WTC11 (cell line): ENCODE data around the gene HCST. TPM values are rescaled to one million over a fixed set of nuclear protein-coding genes. Genes with fewer than 3 reads are reported as not detected.

Experiments
- ATAC-seq: fragments of 200-7000 bp; cut with Tn5 transposase; 2 replicates; pipeline ENCODE4 v1.10.0; 2021; ENCODE audit warnings: mild to moderate bottlenecking, moderate library complexity
- CTCF ChIA-PET: fragments of 300-600 bp; sonication (Branson Sonifier 250); formaldehyde crosslinking; loops from one replicate; lab custom pipeline; 2021; ENCODE audit warnings: antibody characterized with exemption; lab: Charles Lee
- POLR2A ChIA-PET: fragments of 350-600 bp; sonication (Branson Sonifier 250); formaldehyde crosslinking; loops from one replicate; lab custom pipeline; 2021; ENCODE audit warnings: antibody characterized with exemption; lab: Charles Lee
- DNase-seq: peaks from one replicate; pipeline ENCODE4 v3.0.0; 2021; ENCODE audit warnings: low spot score
- H3K27ac Mint-ChIP-seq: 2 replicates; pipeline ENCODE4 v1.8.0; 2021; ENCODE audit warnings: mixed read lengths
- H3K27me3 Mint-ChIP-seq: 2 replicates; pipeline ENCODE4 v1.8.0; 2021; ENCODE audit warnings: low read depth, mild to moderate bottlenecking, moderate library complexity, mixed read lengths
- H3K36me3 Mint-ChIP-seq: 2 replicates; pipeline ENCODE4 v1.8.0; 2021; ENCODE audit warnings: mixed read lengths
- H3K4me1 Mint-ChIP-seq: 2 replicates; pipeline ENCODE4 v1.8.0; 2022; ENCODE audit warnings: mixed read lengths
- H3K4me3 Mint-ChIP-seq: 2 replicates; pipeline ENCODE4 v1.8.0; 2021; ENCODE audit warnings: mild to moderate bottlenecking, moderate library complexity, mixed read lengths
- H3K9me3 Mint-ChIP-seq: 2 replicates; pipeline ENCODE4 v1.8.0; 2021; ENCODE audit warnings: mixed read lengths
- CDX4 ChIP-seq: fragments of 250-450 bp; sonication (Bioruptor Pico); IDR thresholded peaks from 2 replicates; pipeline ENCODE4 v1.9.0; 2021; ENCODE audit warnings: moderate library complexity, mild to moderate bottlenecking, inconsistent platforms, borderline replicate concordance
- CTCF ChIP-seq: fragments of 200-600 bp; IDR thresholded peaks from 2 replicates; pipeline ENCODE4 v1.8.0; 2022; ENCODE audit warnings: antibody characterized with exemption
- EMX1 ChIP-seq: fragments of 250-450 bp; sonication (Bioruptor Pico); IDR thresholded peaks from 2 replicates; pipeline ENCODE4 v1.8.0; 2021; ENCODE audit warnings: mild to moderate bottlenecking
- ESRRA ChIP-seq: sonication (generic); formaldehyde crosslinking; IDR thresholded peaks from 2 replicates; pipeline ENCODE4 v1.8.1; 2022; ENCODE audit warnings: mild to moderate bottlenecking, missing genetic modification reagents, borderline replicate concordance
- GTF2I ChIP-seq: fragments of 250-450 bp; sonication (Bioruptor Pico); conservative IDR thresholded peaks from 2 replicates; pipeline ENCODE4 v1.4.0; 2021; ENCODE audit warnings: mild to moderate bottlenecking
- HMGA2 ChIP-seq: fragments of 250-450 bp; sonication (Bioruptor Pico); IDR thresholded peaks from 2 replicates; pipeline ENCODE4 v1.4.0; 2021; ENCODE audit warnings: mild to moderate bottlenecking, moderate library complexity
- KAT7 ChIP-seq: sonication (generic); formaldehyde crosslinking; IDR thresholded peaks from 2 replicates; pipeline ENCODE4 v1.8.1; 2023; ENCODE audit warnings: missing genetic modification reagents, mild to moderate bottlenecking, borderline replicate concordance
- SMAD3 ChIP-seq: sonication (generic); formaldehyde crosslinking; IDR thresholded peaks from 2 replicates; pipeline ENCODE4 v1.8.0; 2022; ENCODE audit warnings: missing genetic modification reagents, mild to moderate bottlenecking, borderline replicate concordance
- SP1 ChIP-seq: sonication (generic); formaldehyde crosslinking; conservative IDR thresholded peaks from 2 replicates; pipeline ENCODE4 v1.8.1; 2022; ENCODE audit warnings: missing genetic modification reagents
- USF2 ChIP-seq: sonication (generic); formaldehyde crosslinking; IDR thresholded peaks from 2 replicates; pipeline ENCODE4 v1.8.1; 2023; ENCODE audit warnings: mild to moderate bottlenecking, missing genetic modification reagents, moderate library complexity
- ZNF121 ChIP-seq: sonication (generic); formaldehyde crosslinking; IDR thresholded peaks from 2 replicates; pipeline ENCODE4 v1.8.0; 2023; ENCODE audit warnings: missing genetic modification reagents
- ZNF263 ChIP-seq: sonication (generic); formaldehyde crosslinking; IDR thresholded peaks from 2 replicates; pipeline ENCODE4 v1.8.1; 2022; ENCODE audit warnings: low read depth, mild to moderate bottlenecking, moderate library complexity, missing genetic modification reagents
- total RNA-seq: library from RNA; stranded (reverse); gene quantifications from 3 replicates; pipeline ENCODE4 v1.2.3, GENCODE V29; 2021
- TF ChIP-seq, protein P1 (sequence below): sonication (generic); formaldehyde crosslinking; conservative IDR thresholded peaks from 2 replicates; pipeline ENCODE4 v1.8.1; 2022; ENCODE audit warnings: mild to moderate bottlenecking, missing genetic modification reagents
- TF ChIP-seq, protein P2 (sequence below): sonication (generic); formaldehyde crosslinking; IDR thresholded peaks from 2 replicates; pipeline ENCODE4 v1.8.1; 2022; ENCODE audit warnings: mild to moderate bottlenecking, moderate library complexity, missing genetic modification reagents
- TF ChIP-seq, protein P3 (sequence below): fragments of 250-450 bp; sonication (Bioruptor Pico); IDR thresholded peaks from 2 replicates; pipeline ENCODE4 v2.1.2; 2022; ENCODE audit warnings: mild to moderate bottlenecking, moderate library complexity
- TF ChIP-seq, protein P4 (sequence below): sonication (generic); formaldehyde crosslinking; IDR thresholded peaks from 2 replicates; pipeline ENCODE4 v1.8.0; 2022; ENCODE audit warnings: mild to moderate bottlenecking, missing genetic modification reagents
- TF ChIP-seq, protein P5 (sequence below): sonication (generic); formaldehyde crosslinking; IDR thresholded peaks from 2 replicates; pipeline ENCODE4 v1.8.1; 2023; ENCODE audit warnings: mild to moderate bottlenecking, missing genetic modification reagents
- TF ChIP-seq, protein P6 (sequence below): sonication (generic); formaldehyde crosslinking; IDR thresholded peaks from 2 replicates; pipeline ENCODE4 v1.8.0; 2023; ENCODE audit warnings: mild to moderate bottlenecking, missing genetic modification reagents
- TF ChIP-seq, protein P7 (sequence below): sonication (generic); formaldehyde crosslinking; IDR thresholded peaks from 2 replicates; pipeline ENCODE4 v1.8.0; 2022; ENCODE audit warnings: mild to moderate bottlenecking, missing genetic modification reagents

HCST gene
- total RNA-seq, 1 experiment from 2014 or later, result 1.9 TPM

- ChIA-PET CTCF (interaction anchor here (0.7 kb wide), 1 partner anchor 33 kb away, joined by 3 read pairs; no protein-coding TSS in a partner anchor), POLR2A (interaction anchor here (0.7 kb wide), 2 partner anchors 245 to 926 kb away, joined by 3 to 5 read pairs; no protein-coding TSS in a partner anchor)
- no peak for ATAC-seq
- Mint-ChIP-seq H3K27me3 (peaks cover 16% of the 10 kb centered on the region), H3K36me3 (peaks cover 26% of the 10 kb centered on the region), H3K27ac (no peak overlapping the region), H3K4me3 (peak overlapping the region; percentile 93), H3K9me3 (no peaks in the 10 kb centered on the region), H3K4me1 (peaks cover 16% of the 10 kb centered on the region)
- no peak for DNase-seq
- TF ChIP-seq CTCF, result no peak
- TF ChIP-seq, protein P1, sequence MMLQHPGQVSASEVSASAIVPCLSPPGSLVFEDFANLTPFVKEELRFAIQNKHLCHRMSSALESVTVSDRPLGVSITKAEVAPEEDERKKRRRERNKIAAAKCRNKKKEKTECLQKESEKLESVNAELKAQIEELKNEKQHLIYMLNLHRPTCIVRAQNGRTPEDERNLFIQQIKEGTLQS, result no peak
- TF ChIP-seq GTF2I, result no peak
- TF ChIP-seq ESRRA, result no peak
- no peak for TF ChIP-seq ZNF121 (CRISPR knock-in tag)
- TF ChIP-seq SMAD3 (CRISPR knock-in tag), result no peak
- TF ChIP-seq CDX4 (CRISPR knock-in tag), result no peak
- TF ChIP-seq ZNF263 (CRISPR knock-in tag), result no peak
- TF ChIP-seq, protein P2, sequence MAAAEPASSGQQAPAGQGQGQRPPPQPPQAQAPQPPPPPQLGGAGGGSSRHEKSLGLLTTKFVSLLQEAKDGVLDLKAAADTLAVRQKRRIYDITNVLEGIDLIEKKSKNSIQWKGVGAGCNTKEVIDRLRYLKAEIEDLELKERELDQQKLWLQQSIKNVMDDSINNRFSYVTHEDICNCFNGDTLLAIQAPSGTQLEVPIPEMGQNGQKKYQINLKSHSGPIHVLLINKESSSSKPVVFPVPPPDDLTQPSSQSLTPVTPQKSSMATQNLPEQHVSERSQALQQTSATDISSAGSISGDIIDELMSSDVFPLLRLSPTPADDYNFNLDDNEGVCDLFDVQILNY, result no peak
- TF ChIP-seq, protein P3, sequence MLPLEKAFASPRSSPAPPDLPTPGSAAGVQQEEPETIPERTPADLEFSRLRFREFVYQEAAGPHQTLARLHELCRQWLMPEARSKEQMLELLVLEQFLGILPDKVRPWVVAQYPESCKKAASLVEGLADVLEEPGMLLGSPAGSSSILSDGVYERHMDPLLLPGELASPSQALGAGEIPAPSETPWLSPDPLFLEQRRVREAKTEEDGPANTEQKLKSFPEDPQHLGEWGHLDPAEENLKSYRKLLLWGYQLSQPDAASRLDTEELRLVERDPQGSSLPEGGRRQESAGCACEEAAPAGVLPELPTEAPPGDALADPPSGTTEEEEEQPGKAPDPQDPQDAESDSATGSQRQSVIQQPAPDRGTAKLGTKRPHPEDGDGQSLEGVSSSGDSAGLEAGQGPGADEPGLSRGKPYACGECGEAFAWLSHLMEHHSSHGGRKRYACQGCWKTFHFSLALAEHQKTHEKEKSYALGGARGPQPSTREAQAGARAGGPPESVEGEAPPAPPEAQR (CRISPR knock-in tag), result no peak
- TF ChIP-seq USF2 (CRISPR knock-in tag), result no peak
Observed at GRCh38 chr19:35898499-35898809, 3.9 kb upstream of the HCST start.

- Mint-ChIP-seq H3K4me1 (peaks cover 18% of the 10 kb centered on the region), H3K9me3 (no peaks in the 10 kb centered on the region), H3K4me3 (peak overlapping the region; percentile 93), H3K27me3 (peaks cover 18% of the 10 kb centered on the region), H3K27ac (peak overlapping the region; percentile 80; the same call in 1 of the 2 replicates), H3K36me3 (peaks cover 19% of the 10 kb centered on the region)
- DNase-seq, result peak; percentile 60
- ChIA-PET POLR2A (interaction anchor here (0.6 kb wide), 1 partner anchor 31 kb away, joined by 5 read pairs; no protein-coding TSS in a partner anchor), CTCF (interaction anchor here (1.3 kb wide), 1 partner anchor 77 kb away, joined by 3 read pairs; no protein-coding TSS in a partner anchor)
- peak; percentile 6 for ATAC-seq
- TF ChIP-seq HMGA2 (CRISPR knock-in tag), result no peak
- no peak for TF ChIP-seq ZNF121 (CRISPR knock-in tag)
- no peak for TF ChIP-seq KAT7 (CRISPR knock-in tag)
- TF ChIP-seq, protein P4, sequence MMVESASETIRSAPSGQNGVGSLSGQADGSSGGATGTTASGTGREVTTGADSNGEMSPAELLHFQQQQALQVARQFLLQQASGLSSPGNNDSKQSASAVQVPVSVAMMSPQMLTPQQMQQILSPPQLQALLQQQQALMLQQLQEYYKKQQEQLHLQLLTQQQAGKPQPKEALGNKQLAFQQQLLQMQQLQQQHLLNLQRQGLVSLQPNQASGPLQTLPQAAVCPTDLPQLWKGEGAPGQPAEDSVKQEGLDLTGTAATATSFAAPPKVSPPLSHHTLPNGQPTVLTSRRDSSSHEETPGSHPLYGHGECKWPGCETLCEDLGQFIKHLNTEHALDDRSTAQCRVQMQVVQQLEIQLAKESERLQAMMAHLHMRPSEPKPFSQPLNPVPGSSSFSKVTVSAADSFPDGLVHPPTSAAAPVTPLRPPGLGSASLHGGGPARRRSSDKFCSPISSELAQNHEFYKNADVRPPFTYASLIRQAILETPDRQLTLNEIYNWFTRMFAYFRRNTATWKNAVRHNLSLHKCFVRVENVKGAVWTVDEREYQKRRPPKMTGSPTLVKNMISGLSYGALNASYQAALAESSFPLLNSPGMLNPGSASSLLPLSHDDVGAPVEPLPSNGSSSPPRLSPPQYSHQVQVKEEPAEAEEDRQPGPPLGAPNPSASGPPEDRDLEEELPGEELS (CRISPR knock-in tag), result peak; percentile 42; the same call in 1 of the 2 replicates
- TF ChIP-seq, protein P5, sequence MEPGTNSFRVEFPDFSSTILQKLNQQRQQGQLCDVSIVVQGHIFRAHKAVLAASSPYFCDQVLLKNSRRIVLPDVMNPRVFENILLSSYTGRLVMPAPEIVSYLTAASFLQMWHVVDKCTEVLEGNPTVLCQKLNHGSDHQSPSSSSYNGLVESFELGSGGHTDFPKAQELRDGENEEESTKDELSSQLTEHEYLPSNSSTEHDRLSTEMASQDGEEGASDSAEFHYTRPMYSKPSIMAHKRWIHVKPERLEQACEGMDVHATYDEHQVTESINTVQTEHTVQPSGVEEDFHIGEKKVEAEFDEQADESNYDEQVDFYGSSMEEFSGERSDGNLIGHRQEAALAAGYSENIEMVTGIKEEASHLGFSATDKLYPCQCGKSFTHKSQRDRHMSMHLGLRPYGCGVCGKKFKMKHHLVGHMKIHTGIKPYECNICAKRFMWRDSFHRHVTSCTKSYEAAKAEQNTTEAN (CRISPR knock-in tag), result no peak
- peak; percentile 72 for TF ChIP-seq SP1 (CRISPR knock-in tag)
- TF ChIP-seq, protein P6, sequence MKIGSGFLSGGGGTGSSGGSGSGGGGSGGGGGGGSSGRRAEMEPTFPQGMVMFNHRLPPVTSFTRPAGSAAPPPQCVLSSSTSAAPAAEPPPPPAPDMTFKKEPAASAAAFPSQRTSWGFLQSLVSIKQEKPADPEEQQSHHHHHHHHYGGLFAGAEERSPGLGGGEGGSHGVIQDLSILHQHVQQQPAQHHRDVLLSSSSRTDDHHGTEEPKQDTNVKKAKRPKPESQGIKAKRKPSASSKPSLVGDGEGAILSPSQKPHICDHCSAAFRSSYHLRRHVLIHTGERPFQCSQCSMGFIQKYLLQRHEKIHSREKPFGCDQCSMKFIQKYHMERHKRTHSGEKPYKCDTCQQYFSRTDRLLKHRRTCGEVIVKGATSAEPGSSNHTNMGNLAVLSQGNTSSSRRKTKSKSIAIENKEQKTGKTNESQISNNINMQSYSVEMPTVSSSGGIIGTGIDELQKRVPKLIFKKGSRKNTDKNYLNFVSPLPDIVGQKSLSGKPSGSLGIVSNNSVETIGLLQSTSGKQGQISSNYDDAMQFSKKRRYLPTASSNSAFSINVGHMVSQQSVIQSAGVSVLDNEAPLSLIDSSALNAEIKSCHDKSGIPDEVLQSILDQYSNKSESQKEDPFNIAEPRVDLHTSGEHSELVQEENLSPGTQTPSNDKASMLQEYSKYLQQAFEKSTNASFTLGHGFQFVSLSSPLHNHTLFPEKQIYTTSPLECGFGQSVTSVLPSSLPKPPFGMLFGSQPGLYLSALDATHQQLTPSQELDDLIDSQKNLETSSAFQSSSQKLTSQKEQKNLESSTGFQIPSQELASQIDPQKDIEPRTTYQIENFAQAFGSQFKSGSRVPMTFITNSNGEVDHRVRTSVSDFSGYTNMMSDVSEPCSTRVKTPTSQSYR (CRISPR knock-in tag), result peak; percentile 81
- no peak for TF ChIP-seq USF2 (CRISPR knock-in tag)
- TF ChIP-seq, protein P7, sequence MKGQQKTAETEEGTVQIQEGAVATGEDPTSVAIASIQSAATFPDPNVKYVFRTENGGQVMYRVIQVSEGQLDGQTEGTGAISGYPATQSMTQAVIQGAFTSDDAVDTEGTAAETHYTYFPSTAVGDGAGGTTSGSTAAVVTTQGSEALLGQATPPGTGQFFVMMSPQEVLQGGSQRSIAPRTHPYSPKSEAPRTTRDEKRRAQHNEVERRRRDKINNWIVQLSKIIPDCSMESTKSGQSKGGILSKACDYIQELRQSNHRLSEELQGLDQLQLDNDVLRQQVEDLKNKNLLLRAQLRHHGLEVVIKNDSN, result no peak
- TF ChIP-seq EMX1 (CRISPR knock-in tag), result no peak
Observed at GRCh38 chr19:35899547-35900214, 2.6 kb upstream of the HCST start.
